VCaP (cell line): Measurements from ENCODE around the gene GRIK4.

Experiments
- H3K27ac ChIP-seq: fragments of 450-650 bp; 2 replicates; pipeline ENCODE4 v1.5.1; 2017
- CTCF ChIP-seq: fragments of 450-650 bp; conservative IDR thresholded peaks from 2 replicates; pipeline ENCODE4 v1.5.1; 2017; ENCODE audit warnings: mild to moderate bottlenecking, moderate library complexity

GRIK4 gene

GRCh38 chr11:120707098-120707497, 195.6 kb downstream of the GRIK4 start:
- H3K27ac ChIP-seq, result no peak overlapping the region
- no peak for TF ChIP-seq CTCF

GRCh38 chr11:120707663-120708062, 196.1 kb downstream of the GRIK4 start:
- TF ChIP-seq CTCF, result no peak
- no peak overlapping the region for H3K27ac ChIP-seq

- no peak for TF ChIP-seq CTCF
- no peak overlapping the region for H3K27ac ChIP-seq
These were observed 197.1 kb downstream of the GRIK4 start for GRCh38 chr11:120708511-120709183.

GRCh38 chr11:120709808-120710207, 198.3 kb downstream of the GRIK4 start:
- TF ChIP-seq CTCF, result no peak
- no peak overlapping the region for H3K27ac ChIP-seq

- no peak overlapping the region for H3K27ac ChIP-seq
- no peak for TF ChIP-seq CTCF
These were observed 199.0 kb downstream of the GRIK4 start for GRCh38 chr11:120710354-120711131.

GRCh38 chr11:120712014-120712413, 200.5 kb downstream of the GRIK4 start:
- TF ChIP-seq CTCF, result no peak
- no peak overlapping the region for H3K27ac ChIP-seq

GRCh38 chr11:120712881-120713280, 201.3 kb downstream of the GRIK4 start:
- TF ChIP-seq CTCF, result no peak
- H3K27ac ChIP-seq, result no peak overlapping the region
